Caco-2 (cell line): ENCODE data around the gene VPS51. TPM values are rescaled to one million over a fixed set of nuclear protein-coding genes. Genes with fewer than 3 reads are reported as not detected.

Source experiments
- BruUV-seq: library from RNA; stranded (reverse); fragments of 400-500 nt; replicated peaks from 2 replicates; lab custom pipeline; 2021; lab: Mats Ljungman, UMichigan
- CTCF ChIA-PET: fragments of 300-600 bp; sonication (Branson Sonifier 250); formaldehyde crosslinking; loops from one replicate; lab custom pipeline; 2022; ENCODE audit warnings: antibody characterized with exemption; lab: Charles Lee
- POLR2A ChIA-PET: fragments of 300-600 bp; sonication (Branson Sonifier 250); formaldehyde crosslinking; loops from one replicate; lab custom pipeline; 2022; ENCODE audit warnings: antibody characterized with exemption; lab: Charles Lee
- DNase-seq, 2 experiments: peaks; one replicate each; pipeline versions ENCODE4 v3.0.0 to v3.0.0-alpha.2; 2020 to 2022
- H3K27me3 ChIP-seq: replicated peaks from 2 replicates; pipeline ENCODE4 v1.6.0; 2011; ENCODE audit warnings: low read length; ENCODE audit not compliant: control insufficient read depth, insufficient read depth
- H3K36me3 ChIP-seq: 2 replicates; pipeline ENCODE4 v1.5.1; 2011; ENCODE audit warnings: low read length; ENCODE audit not compliant: control insufficient read depth, insufficient read depth
- H3K4me1 ChIP-seq: fragments of 250-450 bp; sonication (Bioruptor Pico); 2 replicates; pipeline ENCODE4 v1.5.1; 2020; ENCODE audit warnings: mild to moderate bottlenecking
- H3K4me3 ChIP-seq: 2 replicates; pipeline ENCODE4 v1.5.1; 2011; ENCODE audit warnings: low read depth, mild to moderate bottlenecking, control low read depth, low read length
- H3K9me3 ChIP-seq: fragments of 250-450 bp; sonication (Bioruptor Pico); 2 replicates; pipeline ENCODE4 v1.5.1; 2020; ENCODE audit warnings: mild to moderate bottlenecking, moderate library complexity
- H3K27ac Mint-ChIP-seq: one replicate; pipeline ENCODE4 v1.8.0; 2022; ENCODE audit warnings: mixed read lengths; ENCODE audit not compliant: unreplicated experiment
- H3K27me3 Mint-ChIP-seq: one replicate; pipeline ENCODE4 v1.8.0; 2022; ENCODE audit warnings: mixed read lengths; ENCODE audit not compliant: insufficient read depth, unreplicated experiment
- H3K36me3 Mint-ChIP-seq: one replicate; pipeline ENCODE4 v1.8.0; 2022; ENCODE audit warnings: mild to moderate bottlenecking, mixed read lengths; ENCODE audit not compliant: insufficient read depth, unreplicated experiment
- H3K4me1 Mint-ChIP-seq: one replicate; pipeline ENCODE4 v1.8.0; 2022; ENCODE audit warnings: low read depth, mixed read lengths; ENCODE audit not compliant: unreplicated experiment
- H3K4me3 Mint-ChIP-seq: one replicate; pipeline ENCODE4 v1.8.0; 2022; ENCODE audit warnings: mild to moderate bottlenecking, moderate library complexity, mixed read lengths; ENCODE audit not compliant: unreplicated experiment
- H3K9me3 Mint-ChIP-seq: one replicate; pipeline ENCODE4 v1.8.0; 2022; ENCODE audit warnings: mixed read lengths; ENCODE audit not compliant: unreplicated experiment
- intact Hi-C: fragments of 100-400 bp; cut with micrococcal nuclease; formaldehyde crosslinking; loops from one replicate; pipeline ENCODE4 v1.10.0; 2022; ENCODE audit not compliant: unreplicated experiment
- total RNA-seq: library from RNA; stranded (reverse); gene quantifications from 2 replicates; pipeline ENCODE4 v1.2.3, GENCODE V29; 2022
- TF ChIP-seq, protein P1 (sequence below), 2 experiments: fragments of 200-600 bp in 1 of 2; IDR thresholded peaks; 1 replicate in 1 of 2; 2 replicates in 1 of 2; pipeline versions ENCODE4 v1.5.1 to v1.8.0; 2011 to 2022; ENCODE audit warnings: antibody characterized with exemption in 1 of 2, control low read depth in 1 of 2, inconsistent platforms in 1 of 2, low read depth in 1 of 2, low read length in 1 of 2, mild to moderate bottlenecking in 1 of 2, moderate library complexity in 1 of 2; ENCODE audit not compliant: insufficient read depth in 1 of 2, severe bottlenecking in 1 of 2, unreplicated experiment in 1 of 2

VPS51 gene
- total RNA-seq, 1 experiment from 2014 or later: 158 TPM

DNA sequence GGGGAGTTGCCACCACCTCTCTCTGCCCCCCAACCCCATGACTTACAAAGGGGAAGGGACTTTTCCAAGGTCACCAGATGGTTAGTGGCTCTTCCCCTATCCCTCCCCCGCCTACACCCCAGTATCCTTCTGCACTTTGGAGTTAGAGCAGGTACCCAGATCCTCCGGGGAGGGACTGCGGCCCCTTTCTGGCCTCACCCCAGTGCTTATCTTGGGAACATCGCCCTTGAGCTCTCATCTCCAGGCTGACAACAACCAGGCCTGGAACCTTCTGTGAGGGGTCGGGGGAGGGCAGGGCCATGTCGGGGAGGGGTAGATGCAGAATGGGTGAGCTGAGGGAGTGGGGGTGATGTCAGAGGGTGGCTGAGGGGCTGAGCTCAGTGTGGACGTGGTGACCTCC is 30.2 kb upstream of the VPS51 start:
- H3K36me3 Mint-ChIP-seq: no peaks in the 10 kb centered on the region
- no peaks in the 10 kb centered on the region for H3K4me1 Mint-ChIP-seq

DNA sequence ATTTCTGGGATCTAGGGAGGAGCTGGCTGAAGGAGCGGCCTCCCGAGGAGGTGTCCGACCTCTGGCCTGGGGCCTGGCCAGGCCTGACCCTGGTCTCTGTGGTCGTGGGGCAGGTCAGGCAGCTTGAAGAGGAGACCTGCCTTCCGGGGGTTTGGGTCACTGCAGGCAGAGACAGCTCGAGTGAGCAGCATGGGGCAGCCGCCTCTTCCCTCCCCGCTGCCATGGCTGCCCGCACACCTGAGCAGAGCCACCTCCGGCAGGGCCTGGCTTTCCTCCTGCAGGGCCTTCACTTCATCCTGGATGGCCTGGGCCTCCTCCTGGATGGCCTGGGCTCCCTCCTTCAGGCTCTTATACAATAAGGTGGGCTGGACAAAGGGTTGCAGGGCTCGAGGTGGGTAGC is 29.7 kb upstream of the VPS51 start:
- Mint-ChIP-seq H3K36me3 (no peaks in the 10 kb centered on the region), H3K27ac (no peak overlapping the region), H3K9me3 (no peaks in the 10 kb centered on the region), H3K4me1 (no peaks in the 10 kb centered on the region), H3K27me3 (no peaks in the 10 kb centered on the region), H3K4me3 (no peak overlapping the region)
- no peaks in the 10 kb centered on the region for H3K4me1 ChIP-seq
- H3K4me3 ChIP-seq: no peak overlapping the region
- H3K27me3 ChIP-seq: no peaks in the 10 kb centered on the region
- H3K9me3 ChIP-seq: no peaks in the 10 kb centered on the region
- TF ChIP-seq, protein P1, sequence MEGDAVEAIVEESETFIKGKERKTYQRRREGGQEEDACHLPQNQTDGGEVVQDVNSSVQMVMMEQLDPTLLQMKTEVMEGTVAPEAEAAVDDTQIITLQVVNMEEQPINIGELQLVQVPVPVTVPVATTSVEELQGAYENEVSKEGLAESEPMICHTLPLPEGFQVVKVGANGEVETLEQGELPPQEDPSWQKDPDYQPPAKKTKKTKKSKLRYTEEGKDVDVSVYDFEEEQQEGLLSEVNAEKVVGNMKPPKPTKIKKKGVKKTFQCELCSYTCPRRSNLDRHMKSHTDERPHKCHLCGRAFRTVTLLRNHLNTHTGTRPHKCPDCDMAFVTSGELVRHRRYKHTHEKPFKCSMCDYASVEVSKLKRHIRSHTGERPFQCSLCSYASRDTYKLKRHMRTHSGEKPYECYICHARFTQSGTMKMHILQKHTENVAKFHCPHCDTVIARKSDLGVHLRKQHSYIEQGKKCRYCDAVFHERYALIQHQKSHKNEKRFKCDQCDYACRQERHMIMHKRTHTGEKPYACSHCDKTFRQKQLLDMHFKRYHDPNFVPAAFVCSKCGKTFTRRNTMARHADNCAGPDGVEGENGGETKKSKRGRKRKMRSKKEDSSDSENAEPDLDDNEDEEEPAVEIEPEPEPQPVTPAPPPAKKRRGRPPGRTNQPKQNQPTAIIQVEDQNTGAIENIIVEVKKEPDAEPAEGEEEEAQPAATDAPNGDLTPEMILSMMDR (IDR thresholded peaks at IDR 0.05; ENCODE audit: insufficient read depth in 1 of 2, low read depth in 1 of 2, low read length in 1 of 2, severe bottlenecking in 1 of 2, unreplicated experiment in 1 of 2): no peak
- CTCF ChIA-PET: interaction anchor here (1.1 kb wide), 1 partner anchor 39 kb away, joined by 3 read pairs; the partner anchor contains the start of gene SNX15
- POLR2A ChIA-PET: interaction anchor here (0.6 kb wide), 1 partner anchor 116 kb away, joined by 3 read pairs; no protein-coding TSS in a partner anchor
- DNase-seq: no peak
- no TSS peak for BruUV-seq
- H3K36me3 ChIP-seq: no peaks in the 10 kb centered on the region
- intact Hi-C loops: no loop called here

More for the DNA sequence above, 30.2 kb upstream of the VPS51 start:
- CTCF ChIA-PET: interaction anchor here (1.1 kb wide), 1 partner anchor 39 kb away, joined by 3 read pairs; the partner anchor contains the start of gene SNX15
- Histone ChIP-seq H3K4me1 (no peaks in the 10 kb centered on the region), H3K27me3 (no peaks in the 10 kb centered on the region), H3K4me3 (no peak overlapping the region), H3K9me3 (no peaks in the 10 kb centered on the region), H3K36me3 (no peaks in the 10 kb centered on the region)
- TF ChIP-seq, protein P1 (IDR thresholded peaks at IDR 0.05; ENCODE audit: insufficient read depth in 1 of 2, low read depth in 1 of 2, low read length in 1 of 2, severe bottlenecking in 1 of 2, unreplicated experiment in 1 of 2): no peak
- BruUV-seq: no TSS peak
- DNase-seq: no peak
- Mint-ChIP-seq H3K9me3 (no peaks in the 10 kb centered on the region), H3K27me3 (no peaks in the 10 kb centered on the region), H3K4me3 (no peak overlapping the region), H3K27ac (no peak overlapping the region)
- POLR2A ChIA-PET: interaction anchor here (0.6 kb wide), 1 partner anchor 117 kb away, joined by 3 read pairs; no protein-coding TSS in a partner anchor
- intact Hi-C loops: no loop called here

DNA sequence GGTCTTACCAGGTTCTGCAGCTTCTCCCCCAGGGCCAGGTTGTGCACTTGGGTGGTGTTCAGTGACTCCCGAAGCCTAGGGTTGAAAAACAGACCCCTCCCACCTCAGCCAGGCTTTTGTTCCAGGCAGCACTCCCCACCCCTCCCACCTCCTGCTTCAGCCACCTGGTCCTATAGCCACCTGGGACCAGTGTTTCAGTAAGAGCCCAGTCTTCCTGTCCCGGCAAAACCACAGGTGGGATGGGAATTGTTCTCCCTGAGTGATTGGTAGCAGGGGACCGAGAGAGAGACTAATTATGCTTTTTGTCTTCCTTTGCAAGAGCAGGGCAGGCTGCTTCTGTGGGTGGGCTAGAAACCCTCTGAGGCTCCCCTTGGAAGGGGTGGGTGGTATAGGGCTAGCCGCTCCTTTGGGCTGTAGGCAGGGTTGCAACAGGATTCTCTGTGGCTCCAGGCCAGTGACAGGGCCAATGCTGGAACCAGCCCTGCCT is 29.2 kb upstream of the VPS51 start:
- TF ChIP-seq, protein P1 (IDR thresholded peaks at IDR 0.05; ENCODE audit: insufficient read depth in 1 of 2, low read depth in 1 of 2, low read length in 1 of 2, severe bottlenecking in 1 of 2, unreplicated experiment in 1 of 2): no peak
- Mint-ChIP-seq H3K4me3 (no peak overlapping the region), H3K27me3 (no peaks in the 10 kb centered on the region), H3K4me1 (no peaks in the 10 kb centered on the region), H3K9me3 (no peaks in the 10 kb centered on the region), H3K36me3 (no peaks in the 10 kb centered on the region), H3K27ac (no peak overlapping the region)
- ChIA-PET CTCF (interaction anchor here (1.1 kb wide), 1 partner anchor 40 kb away, joined by 3 read pairs; the partner anchor contains the start of gene SNX15), POLR2A (no interaction called here)
- H3K27me3 ChIP-seq: no peaks in the 10 kb centered on the region
- intact Hi-C loops: no loop called here
- no TSS peak for BruUV-seq
- no peaks in the 10 kb centered on the region for H3K4me1 ChIP-seq
- no peaks in the 10 kb centered on the region for H3K36me3 ChIP-seq
- H3K4me3 ChIP-seq: no peak overlapping the region
- DNase-seq: no peak
- H3K9me3 ChIP-seq: no peaks in the 10 kb centered on the region
